GM18868 (cell line): ENCODE data around the gene FDX1.

Experiments
- ATAC-seq: cut with Tn5 transposase; IDR thresholded peaks from one replicate; pipeline ENCODE4 v1.9.1; 2021; ENCODE audit warnings: mild to moderate bottlenecking, moderate library complexity; ENCODE audit not compliant: unreplicated experiment

FDX1 gene

DNA sequence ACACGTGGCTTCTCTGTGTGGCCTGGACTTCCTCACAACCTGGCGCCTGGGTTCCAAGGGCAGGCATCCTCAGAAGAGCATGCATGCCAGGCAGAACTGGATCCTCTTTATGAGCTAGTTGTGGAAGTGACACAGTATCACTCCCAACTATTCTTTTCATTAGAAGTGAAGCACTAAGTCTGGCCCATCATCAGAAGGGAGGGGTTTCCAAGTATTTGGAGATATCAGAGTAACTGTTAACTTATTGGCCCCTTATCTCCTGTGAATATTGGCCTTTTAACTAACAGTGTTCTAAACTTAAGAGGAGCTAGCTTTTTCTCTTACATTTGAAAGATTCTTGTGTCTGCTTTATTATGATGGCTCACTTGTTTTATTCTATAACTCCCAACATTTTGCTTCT lies 35.5 kb downstream of the FDX1 start:
- no peak for ATAC-seq

DNA sequence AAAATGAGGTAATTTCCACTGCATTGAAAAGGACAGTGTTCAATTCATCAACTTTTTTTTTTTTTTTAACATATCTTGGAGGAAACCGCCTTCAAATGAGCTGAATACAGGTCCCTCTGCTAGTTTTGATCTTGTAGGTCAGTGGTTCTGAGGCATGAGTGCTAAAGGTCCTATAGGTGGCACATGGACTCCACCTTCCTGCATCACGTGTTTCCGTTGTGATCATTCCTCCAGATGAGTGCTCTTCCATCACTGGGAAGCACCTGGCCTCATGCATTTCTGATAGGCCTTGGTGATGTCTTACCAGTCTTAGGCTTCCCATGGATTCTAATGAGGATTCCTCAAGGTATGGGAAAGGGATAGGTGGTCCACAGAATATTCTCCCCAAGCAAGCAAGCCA lies 37.8 kb downstream of the FDX1 start:
- ATAC-seq: no peak

- ATAC-seq: no peak
Observed at GRCh38 chr11:110468121-110468520, 38.4 kb downstream of the FDX1 start.

DNA sequence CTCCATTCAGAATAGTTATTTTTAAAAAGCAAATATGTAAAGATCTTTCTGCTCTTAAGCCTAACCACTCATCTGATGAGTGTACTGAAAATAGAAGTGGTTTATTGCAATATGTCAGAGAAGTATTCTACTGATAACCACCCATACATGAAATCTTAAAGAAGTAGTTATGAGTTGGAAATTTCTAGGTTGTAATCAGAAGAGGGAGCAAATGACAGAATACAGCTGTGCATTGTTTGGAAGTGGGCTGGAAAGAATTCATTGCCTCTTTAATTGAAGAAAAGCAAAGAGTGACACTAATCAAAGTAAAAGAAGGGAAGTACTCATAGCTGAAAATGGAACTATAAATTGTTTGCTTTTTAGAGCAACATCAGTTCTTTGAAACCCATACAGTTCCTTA lies 39.4 kb downstream of the FDX1 start:
- ATAC-seq: no peak

DNA sequence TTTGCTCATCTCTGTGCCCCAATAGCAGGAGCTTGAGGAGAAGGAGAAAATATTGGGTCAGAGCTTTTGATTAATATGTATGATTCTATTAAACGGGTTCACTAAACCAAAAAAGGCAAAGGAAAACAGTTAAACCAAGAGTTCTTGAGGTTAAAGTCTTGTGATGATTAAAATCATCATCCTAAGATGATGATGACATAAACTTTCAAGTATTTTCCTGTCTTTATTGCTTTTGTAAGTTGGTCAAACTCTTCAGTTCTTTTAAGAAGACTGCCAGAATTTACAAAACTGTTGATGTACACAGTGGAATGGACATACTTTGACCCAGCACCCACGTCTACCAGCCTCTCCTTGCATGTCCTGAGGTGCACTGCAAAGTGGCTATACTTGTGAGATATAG lies 41.0 kb downstream of the FDX1 start:
- no peak for ATAC-seq

DNA sequence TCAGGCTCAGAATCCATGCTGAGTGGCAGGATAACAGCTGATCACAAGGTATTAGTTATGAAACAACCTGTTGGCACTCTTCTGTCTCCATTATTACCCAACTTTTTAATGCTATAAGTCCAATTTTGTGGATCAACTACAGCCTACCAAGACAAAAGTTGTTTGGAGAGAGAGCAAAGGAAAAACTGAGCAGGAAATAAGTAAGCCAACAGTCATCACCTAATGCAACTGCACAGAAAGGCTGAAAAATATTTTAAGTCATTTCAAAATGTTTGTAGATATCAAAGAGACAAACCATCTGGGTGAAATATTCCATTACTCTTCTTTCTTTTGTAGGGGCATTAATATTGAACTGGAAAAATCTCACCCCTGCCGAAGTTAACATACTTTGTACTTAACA lies 41.6 kb downstream of the FDX1 start:
- no peak for ATAC-seq

- ATAC-seq: no peak
Observed at GRCh38 chr11:110472858-110473257, 43.1 kb downstream of the FDX1 start.

- ATAC-seq: no peak
Observed at GRCh38 chr11:110473706-110474105, 44.0 kb downstream of the FDX1 start.

GRCh38 chr11:110474578-110474977 lies 44.8 kb downstream of the FDX1 start:
- ATAC-seq: no peak

- ATAC-seq: no peak
Observed at GRCh38 chr11:110475671-110476070, 45.9 kb downstream of the FDX1 start.

GRCh38 chr11:110478410-110478809 lies 48.7 kb downstream of the FDX1 start:
- ATAC-seq: no peak

DNA sequence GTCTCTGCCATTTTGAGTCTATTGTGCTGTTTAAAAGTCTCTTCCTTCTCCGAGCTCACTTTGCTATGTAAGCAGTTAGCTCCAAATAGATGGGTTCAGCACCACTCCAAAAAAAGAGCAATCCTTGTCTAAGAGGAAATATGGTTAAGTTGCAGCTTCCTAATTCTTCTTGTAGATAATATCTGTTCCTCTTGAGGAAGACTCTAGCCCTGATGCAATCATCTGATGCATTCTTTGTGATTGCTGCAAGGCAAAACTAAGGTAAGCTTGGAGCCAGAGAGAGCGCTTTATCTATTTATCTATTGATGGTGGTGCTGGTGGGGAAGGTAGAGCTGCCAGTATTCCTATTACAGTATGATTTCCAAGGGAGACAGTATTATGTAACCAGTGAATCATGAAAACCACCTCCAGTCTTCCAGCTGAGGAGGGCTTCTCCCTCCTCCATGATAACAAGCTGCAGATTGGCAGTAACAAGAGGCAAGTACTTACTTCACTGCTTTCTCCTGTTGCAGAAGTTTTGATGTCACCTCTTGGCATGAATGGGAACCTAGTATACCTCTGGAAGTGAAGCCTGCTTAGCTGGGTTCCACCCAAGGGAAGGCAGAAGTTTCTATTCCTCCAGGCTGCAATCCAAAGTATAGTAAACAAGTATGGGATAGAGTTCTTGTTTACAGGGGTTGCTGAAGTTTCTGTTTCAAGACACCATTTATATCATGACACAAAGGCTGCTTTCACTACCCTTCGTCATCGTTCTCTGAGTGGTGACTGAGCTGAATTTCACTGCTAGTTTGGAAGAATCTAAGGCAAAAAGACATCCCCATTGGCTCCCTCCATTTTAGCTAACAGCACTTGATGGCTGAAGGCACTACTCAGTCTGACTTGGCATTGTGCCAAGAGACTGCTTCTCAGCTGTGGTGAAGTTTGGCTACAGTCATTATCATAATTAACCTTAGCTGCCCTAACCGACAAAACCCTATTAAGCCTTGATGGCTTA lies 49.7 kb downstream of the FDX1 start:
- no peak for ATAC-seq

GRCh38 chr11:110481523-110481922 lies 51.8 kb downstream of the FDX1 start:
- ATAC-seq: no peak

GRCh38 chr11:110486156-110486555 lies 56.4 kb downstream of the FDX1 start:
- ATAC-seq: no peak

GRCh38 chr11:110488446-110488845 lies 58.7 kb downstream of the FDX1 start:
- ATAC-seq: no peak

DNA sequence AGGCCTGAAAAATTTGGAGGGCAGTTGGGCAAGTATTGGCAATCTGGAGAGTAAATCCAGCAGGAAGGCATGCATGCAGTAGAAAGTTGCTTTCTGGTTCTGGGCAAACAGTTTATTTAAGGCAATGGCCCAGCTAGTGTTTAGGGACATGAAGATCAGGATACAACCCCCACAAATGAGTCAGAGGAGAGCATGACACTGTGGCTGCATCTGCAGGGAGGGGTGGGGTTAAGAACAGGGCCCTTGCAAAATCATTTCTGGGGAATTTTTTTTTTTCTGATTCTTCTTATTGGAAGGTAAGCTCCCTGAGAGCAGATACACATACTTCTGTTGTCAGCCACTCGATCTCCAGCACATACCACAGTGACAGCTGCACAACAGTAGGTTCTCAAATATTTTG lies 61.1 kb downstream of the FDX1 start:
- ATAC-seq: no peak

- ATAC-seq: no peak
Observed at GRCh38 chr11:110491577-110492320, 62.0 kb downstream of the FDX1 start.

- no peak for ATAC-seq
Observed at GRCh38 chr11:110492321-110492685, 62.6 kb downstream of the FDX1 start.

GRCh38 chr11:110493346-110493745 lies 63.6 kb downstream of the FDX1 start:
- no peak for ATAC-seq

- ATAC-seq: no peak
Observed at GRCh38 chr11:110497231-110497978, 67.7 kb downstream of the FDX1 start.

DNA sequence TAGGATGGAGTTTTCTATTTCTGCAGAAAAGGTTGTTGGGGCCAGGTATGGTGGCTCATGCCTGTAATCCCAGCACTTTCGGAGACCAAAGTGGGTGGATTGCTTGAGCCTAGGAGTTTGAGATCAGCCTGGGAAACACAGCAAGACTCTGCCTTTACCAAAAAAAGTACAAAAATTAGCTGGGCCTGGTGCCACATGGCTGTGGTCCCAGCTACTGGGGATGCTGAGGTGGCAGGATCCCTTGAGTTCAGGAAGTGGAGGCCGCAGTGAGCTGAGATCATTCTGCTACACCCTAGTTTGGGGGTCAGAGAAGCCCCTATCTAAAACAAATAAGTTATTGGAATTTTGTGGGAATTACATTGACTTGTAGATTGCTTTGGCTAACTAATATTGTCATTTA lies 71.7 kb downstream of the FDX1 start:
- no peak for ATAC-seq
